H1 (cell line): ENCODE results near the gene BTNL8.

Experiments used
- CEBPB ChIP-seq: IDR thresholded peaks from 2 replicates; pipeline ENCODE4 v1.6.1; 2012; ENCODE audit warnings: low read depth, low read length
- CTCF ChIP-seq, 3 experiments: IDR thresholded peaks; 1 replicate in 2 of 3; 2 replicates in 1 of 3; pipeline versions ENCODE4 v1.5.1 to v1.6.1; 2011; ENCODE audit warnings: low read length in 3 of 3, mild to moderate bottlenecking in 3 of 3, inconsistent platforms in 2 of 3, low read depth in 1 of 3, moderate library complexity in 1 of 3; ENCODE audit not compliant: insufficient read depth in 1 of 3; ENCODE audit errors: control extremely low read depth in 1 of 3
- EP300 ChIP-seq, 2 experiments: IDR thresholded peaks; 1 replicate in 1 of 2; 2 replicates in 1 of 2; pipeline ENCODE4 v1.6.1; 2011 to 2012; ENCODE audit warnings: low read depth in 2 of 2, low read length in 2 of 2, mild to moderate bottlenecking in 2 of 2, borderline replicate concordance in 1 of 2, inconsistent platforms in 1 of 2, moderate library complexity in 1 of 2
- EZH2 ChIP-seq: fragments of 200-600 bp; sonication (generic); IDR thresholded peaks from 2 replicates; pipeline ENCODE4 v1.7.1; 2012; ENCODE audit warnings: low read depth, mild to moderate bottlenecking, moderate library complexity, low read length, inconsistent platforms; ENCODE audit not compliant: severe bottlenecking
- GABPA ChIP-seq: IDR thresholded peaks from 2 replicates; pipeline ENCODE4 v1.6.1; 2011; ENCODE audit warnings: mild to moderate bottlenecking, low read length, moderate library complexity, borderline replicate concordance; ENCODE audit not compliant: insufficient read depth
- GTF2F1 ChIP-seq: IDR thresholded peaks from 2 replicates; pipeline ENCODE4 v1.6.1; 2012; ENCODE audit warnings: low read depth, low read length, improper control_type of control experiment, borderline replicate concordance
- POLR2A ChIP-seq, 2 experiments: IDR thresholded peaks; 1 replicate in 1 of 2; 2 replicates in 1 of 2; pipeline ENCODE4 v1.6.1; 2011; ENCODE audit warnings: low read depth in 2 of 2, low read length in 2 of 2, mild to moderate bottlenecking in 2 of 2; ENCODE audit errors: control extremely low read depth in 1 of 2
- SRF ChIP-seq: IDR thresholded peaks from 2 replicates; pipeline ENCODE4 v1.6.1; 2011; ENCODE audit warnings: mild to moderate bottlenecking, low read depth, low read length, moderate library complexity
- TAF1 ChIP-seq: IDR thresholded peaks from 2 replicates; pipeline ENCODE4 v1.6.1; 2011; ENCODE audit warnings: mild to moderate bottlenecking, low read depth, low read length

GRCh38 chr5:180932660-180933059 is 33.7 kb downstream of the BTNL8 start:
- TF ChIP-seq EZH2 (no peak), POLR2A (IDR thresholded peaks at IDR 0.05; ENCODE audit: control extremely low read depth in 1 of 2, low read depth in 2 of 2, low read length in 2 of 2) (no peak), SRF (no peak), EP300 (IDR thresholded peaks at IDR 0.05; ENCODE audit: borderline replicate concordance in 1 of 2, low read depth in 2 of 2, low read length in 2 of 2) (no peak), TAF1 (no peak), CTCF (IDR thresholded peaks at IDR 0.05; ENCODE audit: control extremely low read depth in 1 of 3, insufficient read depth in 1 of 3, low read depth in 1 of 3, low read length in 3 of 3) (no peak), GABPA (no peak), GTF2F1 (no peak), CEBPB (no peak)
